NB4 (cell line): ENCODE results near the gene POU6F2.

Source experiments
- DNase-seq: peaks from one replicate; pipeline ENCODE4 v3.0.0; 2010; ENCODE audit warnings: low read depth
- H3K4me3 ChIP-seq: one replicate; pipeline ENCODE4 v1.5.1; 2011; ENCODE audit warnings: mild to moderate bottlenecking, low read depth, low read length, moderate library complexity
- CTCF ChIP-seq: IDR thresholded peaks from one replicate; pipeline ENCODE4 v1.5.1; 2012; ENCODE audit warnings: low read depth, low read length
- MYC ChIP-seq: IDR thresholded peaks from 2 replicates; pipeline ENCODE4 v1.6.1; 2011; ENCODE audit warnings: low read depth, low read length
- POLR2A ChIP-seq: IDR thresholded peaks from 2 replicates; pipeline ENCODE4 v1.6.1; 2011; ENCODE audit warnings: mild to moderate bottlenecking; ENCODE audit not compliant: insufficient read length; ENCODE audit errors: extremely low read depth
- TF ChIP-seq, protein P1 (sequence below): IDR thresholded peaks from 2 replicates; pipeline ENCODE4 v1.6.1; 2011; ENCODE audit warnings: low read depth, low read length

The POU6F2 gene

DNA sequence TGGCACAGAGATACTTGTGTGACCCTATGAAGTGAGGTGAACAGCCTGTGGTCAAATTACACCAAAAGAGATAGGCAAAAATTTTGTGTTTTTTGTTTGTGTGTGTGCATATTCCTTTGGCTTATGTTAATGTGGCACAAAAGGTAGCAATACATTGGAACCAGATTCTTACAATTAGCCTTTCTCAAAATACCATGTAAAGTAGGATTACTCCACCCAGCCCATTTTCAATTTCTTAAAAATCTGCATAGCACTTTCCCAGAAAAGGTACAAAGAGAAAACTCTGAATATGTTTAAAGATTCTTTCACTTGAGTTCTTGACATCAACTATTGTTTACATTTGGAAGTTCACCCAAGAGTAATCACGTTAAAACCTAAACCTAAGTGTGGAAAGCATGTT is 431.2 kb downstream of the POU6F2 start:
- DNase-seq, result no peak
- TF ChIP-seq POLR2A, result no peak
- TF ChIP-seq, protein P1, sequence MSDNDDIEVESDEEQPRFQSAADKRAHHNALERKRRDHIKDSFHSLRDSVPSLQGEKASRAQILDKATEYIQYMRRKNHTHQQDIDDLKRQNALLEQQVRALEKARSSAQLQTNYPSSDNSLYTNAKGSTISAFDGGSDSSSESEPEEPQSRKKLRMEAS, result no peak
- no peak for TF ChIP-seq CTCF
- TF ChIP-seq MYC, result no peak
- H3K4me3 ChIP-seq, result no peak overlapping the region

- TF ChIP-seq POLR2A (no peak), MYC (no peak), CTCF (no peak)
- TF ChIP-seq, protein P1, result no peak
- no peak overlapping the region for H3K4me3 ChIP-seq
- DNase-seq, result no peak
Observed at GRCh38 chr7:39410582-39410981, 432.9 kb downstream of the POU6F2 start.

- H3K4me3 ChIP-seq, result peak overlapping the region; percentile 22
- DNase-seq, result peak; percentile 7
- TF ChIP-seq MYC (no peak), CTCF (no peak), POLR2A (no peak)
- TF ChIP-seq, protein P1, result no peak
Observed at GRCh38 chr7:39413636-39414223, 436.0 kb downstream of the POU6F2 start.

DNA sequence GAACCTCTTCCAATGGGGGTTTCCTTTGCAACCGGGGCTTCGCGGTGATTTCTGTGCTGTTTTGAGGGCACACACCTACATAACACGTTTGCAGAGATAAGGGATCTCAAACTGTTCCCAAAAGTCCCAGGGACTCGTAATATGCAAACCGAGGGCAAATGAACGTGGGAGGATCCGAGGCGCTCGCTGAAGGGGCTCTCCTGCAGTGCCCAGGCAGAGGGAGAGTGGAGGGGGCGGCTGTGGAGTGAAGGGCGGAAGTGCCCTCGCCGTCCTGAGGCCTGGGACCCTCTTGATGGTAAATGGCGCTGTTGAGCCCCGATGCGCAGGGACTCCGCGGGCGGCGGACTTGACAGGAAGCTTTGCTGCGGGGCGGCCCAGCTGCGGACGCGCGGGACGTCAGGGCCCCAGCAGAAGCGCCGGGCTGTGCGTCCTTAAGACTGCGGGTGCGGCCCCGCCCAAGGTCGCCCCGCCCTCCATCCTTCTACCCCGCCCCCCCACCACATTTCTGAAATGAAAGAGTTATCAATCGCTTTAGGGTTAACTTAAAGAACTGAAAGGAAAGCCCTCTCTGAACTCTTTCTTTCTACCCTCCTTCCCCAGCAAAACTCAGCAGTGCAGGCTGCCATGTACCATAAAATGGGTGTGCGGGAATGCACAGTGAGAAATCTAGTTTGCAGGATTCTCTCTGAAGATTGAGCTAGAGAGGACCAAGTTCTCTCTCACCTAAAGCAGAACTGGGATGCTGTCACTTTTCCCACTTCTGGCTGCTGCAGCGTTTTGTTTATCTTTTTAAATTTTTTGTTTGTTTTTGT is 436.7 kb downstream of the POU6F2 start:
- peak overlapping the region; percentile 22 for H3K4me3 ChIP-seq
- DNase-seq, result peak; percentile 77
- TF ChIP-seq, protein P1, result no peak

GRCh38 chr7:39415091-39415787 is 437.5 kb downstream of the POU6F2 start:
- H3K4me3 ChIP-seq, result no peak overlapping the region
- TF ChIP-seq, protein P1, result no peak
- TF ChIP-seq POLR2A (no peak), MYC (no peak), CTCF (no peak)
- DNase-seq, result no peak

- H3K4me3 ChIP-seq, result no peak overlapping the region
- TF ChIP-seq MYC (no peak), POLR2A (no peak), CTCF (no peak)
- TF ChIP-seq, protein P1, result no peak
- no peak for DNase-seq
Observed at GRCh38 chr7:39416866-39417265, 439.2 kb downstream of the POU6F2 start.
